GM18511 (cell line): ENCODE measurements around the gene CCDC148.
"Not testable (repeated sequence)": the region's sequence is repeated elsewhere in the genome, so short reads cannot be mapped to it uniquely, and the experiment has no call there.

Source experiments
- ATAC-seq: cut with Tn5 transposase; IDR thresholded peaks from one replicate; pipeline ENCODE4 v1.9.1; 2021; ENCODE audit warnings: mild to moderate bottlenecking, moderate library complexity; ENCODE audit not compliant: unreplicated experiment

The CCDC148 gene

DNA sequence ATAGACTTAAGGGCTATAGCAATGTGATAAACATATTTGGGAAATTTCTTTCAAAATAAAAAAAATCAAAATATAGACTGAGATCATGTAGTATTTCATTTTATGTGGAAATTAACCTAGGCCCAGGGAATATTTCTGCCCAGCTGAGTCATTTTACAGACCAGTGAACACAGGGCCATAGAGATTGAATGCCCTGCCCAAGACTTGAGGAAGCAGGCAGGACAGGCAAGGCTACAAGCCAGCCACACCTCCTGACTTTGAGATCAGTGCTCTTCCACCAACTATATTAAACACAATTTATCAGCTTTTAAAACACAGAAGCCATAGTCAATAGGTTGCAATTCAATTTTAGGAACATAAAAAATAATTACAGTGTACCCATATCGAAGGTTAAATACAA is 12.9 kb downstream of the CCDC148 start:
- ATAC-seq, result no peak

- not testable (repeated sequence) for ATAC-seq
These were observed 17.5 kb downstream of the CCDC148 start for GRCh38 chr2:158439062-158439461.

GRCh38 chr2:158433716-158434115 is 22.8 kb downstream of the CCDC148 start:
- not testable (repeated sequence) for ATAC-seq

DNA sequence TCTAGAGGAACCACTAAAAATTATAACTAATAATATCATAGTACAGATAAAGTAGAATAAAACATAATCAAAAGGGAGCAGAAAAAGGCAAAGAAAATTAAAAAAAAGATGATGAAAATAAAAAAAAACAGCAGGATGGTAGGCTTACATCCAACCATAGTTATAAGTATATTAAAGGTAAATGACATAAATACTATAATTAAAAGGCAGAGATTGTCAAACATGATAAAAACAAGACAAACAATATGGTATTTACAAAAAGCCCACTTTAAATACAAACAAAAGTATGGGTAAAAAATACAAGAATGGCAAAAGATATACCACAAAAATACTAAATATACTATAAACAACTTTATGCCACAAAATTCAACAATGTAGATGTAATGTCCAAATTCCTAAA is 24.4 kb downstream of the CCDC148 start:
- ATAC-seq, result no peak

- ATAC-seq, result no peak
These were observed 42.0 kb downstream of the CCDC148 start for GRCh38 chr2:158414538-158414937.

- ATAC-seq, result no peak
These were observed 43.0 kb downstream of the CCDC148 start for GRCh38 chr2:158413581-158413980.

DNA sequence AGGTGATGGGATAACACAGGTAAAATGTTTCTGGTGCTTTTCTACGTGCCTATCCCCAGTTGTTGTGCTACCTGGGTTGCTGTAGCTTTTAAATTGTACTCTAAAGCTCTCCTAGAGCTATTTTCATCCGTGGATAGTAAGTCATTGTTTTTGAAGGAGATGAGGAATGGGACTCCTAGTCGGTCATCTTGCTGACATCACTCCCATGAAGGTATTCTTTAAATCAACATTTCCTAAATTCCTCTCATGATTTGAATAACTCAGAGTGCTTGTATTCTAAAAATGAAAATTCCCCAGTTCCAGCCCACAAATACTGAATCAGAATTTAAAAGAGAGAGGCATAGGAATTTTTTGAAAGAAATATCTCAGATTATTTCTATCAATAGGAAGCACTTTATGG is 44.3 kb downstream of the CCDC148 start:
- no peak for ATAC-seq

- no peak for ATAC-seq
These were observed 44.8 kb downstream of the CCDC148 start for GRCh38 chr2:158411748-158412147.

DNA sequence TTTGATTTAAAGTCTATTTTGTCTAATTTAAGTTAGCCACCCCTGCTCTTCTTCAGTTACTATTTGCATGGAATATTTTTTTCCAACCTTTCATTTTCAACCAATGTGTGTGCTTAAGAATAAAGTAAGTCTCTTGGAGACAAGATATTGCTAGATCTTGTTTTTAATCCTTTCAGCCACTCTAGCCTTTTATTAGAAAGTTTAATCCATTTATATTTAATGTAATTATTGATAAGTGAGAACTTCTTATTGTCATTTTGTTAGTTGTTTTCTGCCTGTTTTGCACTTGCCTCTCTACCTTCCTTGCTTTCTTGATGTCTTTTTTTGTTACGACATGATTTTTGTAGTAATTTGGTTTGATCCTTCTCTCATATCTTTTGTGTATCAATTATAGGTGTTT is 46.4 kb downstream of the CCDC148 start:
- no peak for ATAC-seq

GRCh38 chr2:158407031-158407430 is 49.5 kb downstream of the CCDC148 start:
- no peak for ATAC-seq

- ATAC-seq, result no peak
These were observed 51.2 kb downstream of the CCDC148 start for GRCh38 chr2:158405341-158405740.

DNA sequence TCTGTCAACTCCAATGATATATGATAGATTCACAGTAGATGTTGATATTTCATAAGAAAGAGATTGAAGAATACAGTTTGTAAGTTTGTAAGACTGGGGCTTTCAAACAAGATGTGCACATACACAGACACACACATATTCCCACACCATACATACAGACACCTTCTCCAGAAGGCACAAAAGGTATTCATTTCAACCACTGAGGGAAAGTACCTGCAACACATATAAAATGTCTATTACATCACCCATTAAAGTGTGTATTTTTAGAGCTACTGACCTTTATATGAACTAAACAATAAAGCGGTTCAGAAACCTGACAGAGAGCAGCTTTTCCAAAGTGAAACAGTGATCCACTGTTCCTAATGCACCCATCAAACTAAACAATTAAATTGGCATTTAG is 53.3 kb downstream of the CCDC148 start:
- no peak for ATAC-seq

DNA sequence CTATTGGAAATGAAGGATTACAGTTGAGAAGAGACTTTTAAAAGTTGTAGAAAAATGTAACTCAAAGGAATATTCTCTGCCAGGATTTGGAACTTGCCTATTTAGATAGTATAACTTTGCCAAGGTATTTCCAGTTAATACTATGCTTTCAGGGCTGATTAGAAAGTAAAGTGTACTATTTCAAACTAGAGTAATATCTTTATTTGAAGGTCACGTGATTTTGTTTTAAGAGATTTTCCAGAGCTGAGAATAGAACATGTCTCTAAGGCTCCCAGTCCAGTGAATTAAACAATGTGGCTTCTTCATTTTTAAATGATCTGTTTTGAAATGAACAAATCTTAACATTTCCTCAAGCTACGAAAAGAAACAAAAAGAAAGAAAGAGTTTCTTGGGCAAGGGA is 53.9 kb downstream of the CCDC148 start:
- ATAC-seq, result no peak

GRCh38 chr2:158395166-158395565 is 61.4 kb downstream of the CCDC148 start:
- ATAC-seq, result no peak

- no peak for ATAC-seq
These were observed 62.1 kb downstream of the CCDC148 start for GRCh38 chr2:158394453-158394852.

DNA sequence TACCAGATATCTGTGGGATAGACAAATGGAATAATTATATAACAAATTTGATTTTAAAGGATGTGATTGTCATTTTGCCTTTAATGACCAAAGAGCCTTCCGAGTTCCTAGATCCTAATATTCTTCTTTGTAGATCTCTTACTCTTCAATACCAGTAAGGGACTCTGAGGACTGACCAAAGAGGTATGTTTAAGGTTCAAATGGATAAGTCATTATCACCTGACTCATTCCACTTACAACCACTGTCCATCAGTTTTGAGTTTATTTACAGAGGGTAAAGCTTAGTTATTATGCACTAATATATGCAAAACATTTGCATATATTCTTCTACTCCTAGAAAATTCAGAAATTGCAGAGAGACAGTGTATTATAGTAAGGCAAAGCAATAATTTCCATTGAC is 62.7 kb downstream of the CCDC148 start:
- ATAC-seq, result no peak

DNA sequence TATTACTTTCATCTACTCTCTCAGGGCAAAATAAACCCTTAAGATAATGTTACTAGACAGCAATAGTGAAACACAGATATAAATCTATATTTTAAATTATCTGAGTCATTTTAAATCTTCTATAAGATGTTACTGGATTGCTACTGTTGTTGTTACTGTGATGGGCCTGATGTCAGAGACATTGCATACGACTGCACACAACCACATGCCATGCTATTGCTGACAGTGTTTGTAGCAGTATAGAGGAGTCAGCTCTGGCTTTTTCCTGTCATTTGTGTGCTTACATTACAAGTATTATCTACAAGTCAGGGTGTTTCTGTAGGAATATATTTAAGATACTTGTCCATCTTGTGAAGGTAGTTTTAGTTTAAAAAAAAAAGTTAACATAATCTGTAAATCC is 63.9 kb downstream of the CCDC148 start:
- no peak for ATAC-seq

GRCh38 chr2:158391876-158392275 is 64.7 kb downstream of the CCDC148 start:
- no peak for ATAC-seq

DNA sequence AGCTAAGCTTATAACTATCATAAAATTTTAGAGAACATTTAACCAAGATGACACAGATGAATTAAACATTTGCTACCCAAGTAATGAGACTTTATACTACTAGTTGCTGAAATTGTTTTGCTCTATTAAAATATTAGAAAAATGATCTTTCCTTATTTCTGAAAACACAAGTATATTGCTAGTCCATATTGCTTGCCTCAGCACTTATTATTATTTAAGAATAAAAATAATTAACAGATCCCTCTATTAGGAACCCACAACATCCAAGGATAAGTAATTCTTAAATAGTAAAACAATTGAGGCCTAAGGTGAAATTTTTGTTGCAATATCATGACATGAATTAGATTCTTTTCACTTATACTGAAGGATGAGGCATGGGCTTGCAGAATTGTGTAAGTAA is 65.2 kb downstream of the CCDC148 start:
- no peak for ATAC-seq

DNA sequence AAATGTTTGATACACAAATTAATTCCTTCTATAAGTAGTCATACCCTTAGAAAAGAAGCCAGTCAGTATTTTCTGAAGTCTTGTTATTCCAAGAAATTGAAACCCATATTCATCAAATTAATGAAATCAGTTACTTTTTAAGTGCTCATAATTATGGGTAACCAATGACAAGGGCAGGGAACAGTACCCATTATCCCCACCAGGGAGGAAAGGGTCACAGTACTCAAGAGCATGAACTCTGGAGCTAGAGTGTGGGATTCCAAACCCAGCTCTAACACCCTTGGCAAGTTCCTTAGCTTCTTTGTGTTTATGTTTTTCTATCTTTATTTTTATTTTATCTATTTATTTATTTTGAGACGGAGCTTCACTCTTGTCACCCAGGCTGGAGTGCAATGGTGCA is 68.4 kb downstream of the CCDC148 start:
- ATAC-seq, result no peak

- ATAC-seq, result no peak
These were observed 70.9 kb downstream of the CCDC148 start for GRCh38 chr2:158385646-158386045.

GRCh38 chr2:158381978-158382377 is 74.6 kb downstream of the CCDC148 start:
- no peak for ATAC-seq

GRCh38 chr2:158381205-158381604 is 75.3 kb downstream of the CCDC148 start:
- no peak for ATAC-seq

DNA sequence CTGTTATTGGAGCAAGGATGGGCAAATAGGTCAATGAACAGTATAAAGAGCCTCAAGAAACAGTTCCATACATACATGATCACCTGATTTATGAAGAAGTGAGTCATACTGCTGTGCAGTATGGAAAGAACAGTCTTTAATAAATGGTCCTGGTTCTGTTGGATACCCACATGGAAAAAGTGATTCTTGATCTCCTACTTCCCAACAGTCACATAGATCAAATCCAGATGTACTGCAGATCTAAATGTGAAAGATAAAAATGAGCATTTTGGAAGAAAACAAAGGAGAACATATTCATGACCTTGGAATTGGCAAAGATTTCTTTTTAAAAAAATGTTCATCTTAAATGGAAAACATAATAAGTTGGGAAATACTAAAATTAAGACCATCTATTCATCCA is 75.8 kb downstream of the CCDC148 start:
- no peak for ATAC-seq
